GM12892 (cell line): ENCODE data around the gene SORBS2.
A peak's percentile ranks its signal among the peaks of the same experiment; 100 is the strongest.
"Not testable (repeated sequence)": the region's sequence is repeated elsewhere in the genome, so short reads cannot be mapped to it uniquely, and the experiment has no call there.

ENCODE experiments used
- DNase-seq: peaks from one replicate; pipeline ENCODE4 v3.0.0; 2011; ENCODE audit not compliant: insufficient read length
- FAIRE-seq: peaks from 2 replicates; lab custom pipeline; 2011; peaks lifted over from hg19 to GRCh38; lab: Jason Lieb, UNC
- POLR2A ChIP-seq: IDR thresholded peaks from 2 replicates; pipeline ENCODE4 v1.6.1; 2011; ENCODE audit warnings: low read depth, low read length, control low read depth
- POLR2AphosphoS5 ChIP-seq: IDR thresholded peaks from 2 replicates; pipeline ENCODE4 v1.6.1; 2011; ENCODE audit warnings: low read depth, low read length, control low read depth
- TAF1 ChIP-seq: IDR thresholded peaks from 2 replicates; pipeline ENCODE4 v1.6.1; 2011; ENCODE audit warnings: low read depth, mild to moderate bottlenecking, control low read depth, low read length, borderline replicate concordance

The SORBS2 gene

DNA sequence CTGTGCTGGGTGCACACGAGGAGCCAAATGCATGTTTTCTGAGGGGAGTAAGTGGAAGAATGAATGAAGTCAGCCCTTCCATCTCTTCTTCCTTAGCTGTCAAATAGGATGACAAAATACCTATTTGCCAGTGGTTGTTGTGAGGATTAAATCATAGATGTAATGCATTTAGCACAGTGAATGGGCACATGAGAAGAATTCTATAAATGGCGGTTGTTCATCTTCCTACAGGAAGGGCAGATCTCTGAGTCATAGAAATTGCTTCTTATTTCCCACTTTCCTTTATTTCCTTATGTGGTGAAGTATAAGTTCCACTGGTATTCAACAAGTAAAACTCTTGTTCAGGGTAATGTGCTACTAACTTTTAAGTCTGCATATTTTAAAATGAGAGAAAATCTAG lies 83.1 kb downstream of the SORBS2 start:
- FAIRE-seq (no peak), DNase-seq (no peak)
- TF ChIP-seq POLR2AphosphoS5 (no peak), POLR2A (no peak), TAF1 (no peak)

DNA sequence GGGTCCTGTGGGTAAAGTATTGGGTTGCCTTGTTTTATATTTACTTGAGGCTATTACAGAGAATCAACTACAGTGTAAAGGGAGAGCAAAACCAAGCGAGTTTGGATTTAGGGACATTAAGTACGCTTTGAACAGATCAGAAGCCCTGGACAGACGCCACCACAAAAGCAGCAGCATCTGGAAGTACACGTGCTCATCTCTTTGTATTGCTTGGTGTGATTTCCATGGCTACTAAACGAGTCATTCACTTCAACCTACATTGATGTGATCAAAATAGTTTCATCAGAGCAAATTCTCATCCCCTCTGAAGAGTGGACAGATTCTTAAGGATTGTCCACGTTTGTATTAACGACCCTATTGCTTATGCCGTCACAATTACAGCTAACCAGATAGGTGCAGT lies 85.1 kb downstream of the SORBS2 start:
- DNase-seq = no peak
- no peak for TF ChIP-seq POLR2A
- TF ChIP-seq TAF1 = no peak
- TF ChIP-seq POLR2AphosphoS5 = no peak
- FAIRE-seq = no peak

DNA sequence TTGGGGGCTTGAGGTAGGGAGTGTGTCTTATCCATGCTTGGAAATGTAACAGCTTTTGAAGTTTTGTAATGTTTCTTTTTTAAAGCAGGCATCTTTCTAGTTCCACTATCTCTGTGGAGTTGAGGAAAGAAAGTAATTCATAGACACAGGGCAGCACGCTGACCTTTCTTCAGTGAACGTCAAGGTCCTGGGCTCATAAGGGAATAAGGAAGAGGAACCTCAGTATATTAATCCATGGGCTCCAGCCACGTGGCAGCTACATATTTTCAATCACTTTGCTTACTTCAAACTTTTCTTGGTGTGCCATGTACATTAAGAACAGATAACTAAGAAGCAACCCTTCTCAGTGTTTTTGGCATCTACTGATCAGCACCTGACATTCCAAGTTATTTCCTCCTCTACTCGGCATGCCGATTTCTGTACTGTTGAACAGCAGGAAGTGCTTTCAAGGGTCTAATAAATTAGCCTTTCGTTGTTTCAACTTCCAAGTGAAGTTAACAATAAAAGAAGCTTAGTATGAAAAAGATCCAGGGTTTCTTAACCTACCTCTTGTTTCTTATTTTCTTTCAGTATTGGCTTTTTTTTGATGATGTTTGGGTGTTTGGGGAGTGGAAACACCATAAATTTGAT lies 88.2 kb downstream of the SORBS2 start:
- FAIRE-seq (no peak), DNase-seq (no peak)
- TF ChIP-seq POLR2A (no peak), TAF1 (no peak), POLR2AphosphoS5 (no peak)

- TF ChIP-seq TAF1 = no peak
- FAIRE-seq (no peak), DNase-seq (no peak)
Observed at GRCh38 chr4:185722029-185722316, 90.0 kb downstream of the SORBS2 start.

GRCh38 chr4:185721190-185722028 lies 90.6 kb downstream of the SORBS2 start:
- FAIRE-seq (no peak), DNase-seq (no peak)
- TF ChIP-seq TAF1 (no peak), POLR2A (no peak), POLR2AphosphoS5 (no peak)

- TF ChIP-seq POLR2AphosphoS5 (no peak), TAF1 (no peak), POLR2A (no peak)
Observed at GRCh38 chr4:185719500-185719858, 92.5 kb downstream of the SORBS2 start.

DNA sequence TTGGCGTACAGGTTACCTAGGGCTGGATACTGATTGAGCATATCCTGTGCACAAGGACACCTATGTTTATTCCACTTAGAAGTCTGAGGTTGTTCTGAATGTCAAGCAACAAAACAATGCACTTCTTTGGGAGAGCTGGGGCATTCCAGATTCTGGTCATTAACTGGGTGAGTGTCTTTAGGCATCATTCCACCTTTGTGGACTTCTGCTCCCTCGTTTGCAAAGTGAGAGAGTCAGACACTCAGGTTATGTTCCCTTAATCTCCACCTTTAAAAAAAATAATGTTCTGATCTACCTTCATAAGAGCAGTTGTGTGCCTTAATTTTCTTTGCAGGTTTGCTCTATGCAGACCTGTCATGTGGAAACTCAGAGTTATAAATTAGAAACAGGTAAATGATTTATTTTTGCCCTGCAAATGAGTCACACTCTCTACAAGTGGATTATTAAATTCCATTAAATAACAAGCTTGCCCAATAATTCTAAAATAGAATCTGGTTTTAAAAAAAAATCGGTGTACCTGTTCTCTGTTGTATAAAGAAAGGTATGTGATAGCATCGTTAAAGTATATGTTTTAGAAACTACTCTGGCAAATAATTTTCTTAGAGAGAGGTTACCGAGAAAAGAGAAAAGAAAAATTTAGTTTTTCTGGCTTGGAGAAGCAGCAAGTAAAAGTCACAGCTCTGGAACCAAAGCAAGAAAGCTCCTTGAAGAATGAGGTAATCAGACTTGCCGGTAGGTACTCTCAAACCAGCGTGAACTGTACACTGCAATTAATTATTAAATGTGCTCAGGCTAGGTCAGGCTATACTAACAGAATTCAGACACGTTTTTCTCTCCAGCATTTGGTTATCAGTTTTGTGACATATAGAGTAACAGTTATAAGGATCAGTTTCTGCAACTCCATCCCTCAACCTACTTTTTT lies 93.2 kb downstream of the SORBS2 start:
- FAIRE-seq (no peak), DNase-seq (no peak)
- TF ChIP-seq POLR2A (no peak), POLR2AphosphoS5 (no peak), TAF1 (no peak)

More at GRCh38 chr4:185719500-185719858, 92.5 kb downstream of the SORBS2 start:
- FAIRE-seq (no peak), DNase-seq (no peak)

- no peak for DNase-seq
Observed at GRCh38 chr4:185717377-185717741, 94.6 kb downstream of the SORBS2 start.

GRCh38 chr4:185716577-185717376 lies 95.2 kb downstream of the SORBS2 start:
- no peak for DNase-seq
- FAIRE-seq = peak; percentile 5
- TF ChIP-seq POLR2AphosphoS5 = no peak
- no peak for TF ChIP-seq TAF1
- no peak for TF ChIP-seq POLR2A

More at GRCh38 chr4:185717377-185717741, 94.6 kb downstream of the SORBS2 start:
- TF ChIP-seq POLR2AphosphoS5 = no peak
- no peak for TF ChIP-seq POLR2A
- no peak for TF ChIP-seq TAF1
- FAIRE-seq = no peak

- FAIRE-seq (no peak), DNase-seq (no peak)
- TF ChIP-seq POLR2AphosphoS5 (no peak), TAF1 (no peak), POLR2A (no peak)
Observed at GRCh38 chr4:185716141-185716551, 95.8 kb downstream of the SORBS2 start.

- FAIRE-seq = not testable (repeated sequence)
Observed at GRCh38 chr4:185714524-185714923, 97.5 kb downstream of the SORBS2 start.

More at GRCh38 chr4:185714524-185714923, 97.5 kb downstream of the SORBS2 start:
- not testable (repeated sequence) for DNase-seq
